HPDE6-E6E7 (cell line): ENCODE measurements around the gene KRTAP12-1.

Experiments used
- DNase-seq: peaks from one replicate; pipeline ENCODE4 v3.0.0; 2011; ENCODE audit warnings: missing footprints; ENCODE audit errors: extremely low spot score

KRTAP12-1 gene

DNA sequence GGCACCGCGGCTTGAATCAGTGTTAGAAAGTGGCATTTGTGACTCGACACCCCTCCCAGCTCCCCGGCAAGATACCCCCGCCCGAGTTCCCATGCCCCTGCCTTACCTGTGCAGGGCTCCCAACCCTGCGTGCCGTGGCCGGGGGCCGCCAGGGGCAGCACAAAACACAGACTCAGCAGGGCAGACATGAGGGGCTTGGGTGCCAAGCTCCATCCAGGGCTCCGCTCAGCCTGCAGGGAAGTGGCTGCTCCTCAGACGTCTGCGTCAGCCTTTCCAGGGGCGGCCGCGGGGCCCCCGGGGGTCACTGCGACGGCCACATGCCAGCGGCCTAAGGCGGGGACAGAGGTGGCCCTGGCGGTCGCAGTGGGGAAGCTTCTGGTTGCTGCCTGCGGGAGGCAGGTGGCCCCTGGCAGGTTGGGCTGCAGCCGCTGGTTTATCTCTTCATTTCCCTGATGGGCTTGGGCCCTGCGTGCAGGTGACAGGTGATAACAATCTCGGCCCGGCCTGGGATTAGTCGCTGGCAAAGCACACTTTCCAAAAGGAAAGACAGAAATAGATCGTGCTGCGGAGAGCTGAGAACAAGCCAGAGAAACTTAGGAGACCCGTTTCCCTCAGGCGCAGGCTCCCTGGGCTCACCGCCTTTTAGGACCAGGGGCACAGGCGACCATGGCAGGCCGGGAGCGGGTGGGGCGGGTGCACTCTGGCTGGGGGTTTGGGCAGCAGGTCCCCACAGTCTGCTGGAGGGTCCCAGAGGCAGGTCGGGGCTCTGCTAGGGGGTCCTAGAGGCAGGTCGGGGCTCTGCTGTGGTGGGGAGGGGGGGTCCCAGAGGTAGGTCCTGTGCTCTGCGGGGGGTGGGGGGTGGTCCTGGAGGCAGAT, 29.6 kb upstream of the KRTAP12-1 start, which contains the start of gene TSPEAR:
Gene TSPEAR, minus strand, starts transcription at position 246 of the 876 bp plus-strand sequence. Its CDS starts 58 bp downstream, at position 188.
- DNase-seq = no peak

- no peak for DNase-seq
These were observed 28.9 kb upstream of the KRTAP12-1 start for GRCh38 chr21:44710756-44711326.

- DNase-seq = no peak
These were observed 28.3 kb upstream of the KRTAP12-1 start for GRCh38 chr21:44710294-44710665.

DNA sequence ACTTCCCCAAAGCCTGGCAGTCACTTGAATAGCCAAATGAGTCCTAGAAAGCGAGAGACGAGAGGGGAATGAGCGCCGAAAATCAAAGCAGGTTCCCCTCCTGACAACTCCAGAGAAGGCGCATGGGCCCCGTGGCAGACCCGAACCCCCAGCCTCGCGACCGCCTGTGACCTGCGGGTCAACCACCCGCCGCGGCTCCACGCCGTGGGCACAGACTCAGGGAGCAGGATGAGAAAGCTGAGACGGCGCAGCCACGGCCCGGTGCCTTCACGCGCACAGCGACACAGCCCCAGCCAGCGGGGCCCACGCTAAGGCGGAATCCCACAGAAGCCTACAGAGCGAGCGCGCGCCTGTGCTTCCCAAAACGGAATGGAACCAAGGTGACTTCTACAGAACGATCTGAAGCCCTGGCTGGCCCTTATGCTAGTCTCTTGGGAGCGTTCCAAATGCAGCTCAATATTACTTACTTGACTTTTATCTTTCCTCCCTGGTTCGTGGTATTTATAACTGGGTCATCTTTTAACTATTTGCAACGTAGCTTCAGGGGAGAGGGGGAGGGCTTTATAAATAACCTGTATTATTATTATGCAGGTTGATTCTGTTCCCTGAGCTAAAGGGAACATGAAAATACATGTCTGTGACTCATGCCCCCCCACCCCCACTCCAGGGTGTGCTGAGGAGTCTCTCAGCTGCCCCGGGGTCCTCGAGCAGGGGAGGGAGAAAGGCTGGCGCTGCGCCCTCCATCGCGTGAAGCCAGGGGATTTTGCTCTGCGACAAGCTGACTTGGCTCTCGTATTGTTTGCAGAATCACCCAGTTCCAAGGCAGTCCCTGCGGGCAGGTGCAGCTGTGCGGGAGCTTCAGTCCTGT, 27.7 kb upstream of the KRTAP12-1 start:
- no peak for DNase-seq

- DNase-seq = no peak
These were observed 27.0 kb upstream of the KRTAP12-1 start for GRCh38 chr21:44708866-44709425.

DNA sequence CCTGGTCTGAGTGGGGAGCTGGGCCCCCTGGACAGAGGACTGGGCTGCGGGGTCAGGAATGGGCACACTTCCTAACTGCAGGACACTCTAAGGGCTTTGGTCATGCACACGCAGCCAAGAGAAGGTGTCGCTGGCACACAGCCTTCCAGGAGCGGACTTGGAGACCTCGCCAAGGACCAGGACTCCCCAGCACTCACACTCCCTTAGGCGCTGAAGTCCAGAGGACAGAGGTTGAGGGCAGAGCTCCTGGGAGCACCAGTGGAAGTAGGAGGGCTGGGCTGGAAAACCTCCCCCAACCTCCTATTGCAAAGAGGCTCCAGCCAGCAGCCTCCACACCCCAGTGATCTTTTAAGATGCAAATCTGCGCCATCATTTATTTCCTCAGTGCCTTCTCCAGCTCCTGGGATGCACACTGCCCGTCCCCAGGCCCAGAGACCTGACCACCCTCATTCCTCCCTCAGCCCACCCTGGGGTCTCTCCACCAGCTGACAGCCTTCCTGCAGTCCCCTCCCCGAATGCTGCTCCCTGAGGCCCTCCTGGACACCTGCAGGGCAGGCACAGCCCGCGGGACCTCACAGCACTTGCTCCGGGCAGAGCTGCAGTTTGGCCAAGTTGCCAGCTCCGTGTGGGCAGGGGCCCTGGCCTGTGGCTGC, 26.4 kb upstream of the KRTAP12-1 start:
- DNase-seq = no peak

GRCh38 chr21:44706706-44707581, 25.0 kb upstream of the KRTAP12-1 start:
- no peak for DNase-seq

DNA sequence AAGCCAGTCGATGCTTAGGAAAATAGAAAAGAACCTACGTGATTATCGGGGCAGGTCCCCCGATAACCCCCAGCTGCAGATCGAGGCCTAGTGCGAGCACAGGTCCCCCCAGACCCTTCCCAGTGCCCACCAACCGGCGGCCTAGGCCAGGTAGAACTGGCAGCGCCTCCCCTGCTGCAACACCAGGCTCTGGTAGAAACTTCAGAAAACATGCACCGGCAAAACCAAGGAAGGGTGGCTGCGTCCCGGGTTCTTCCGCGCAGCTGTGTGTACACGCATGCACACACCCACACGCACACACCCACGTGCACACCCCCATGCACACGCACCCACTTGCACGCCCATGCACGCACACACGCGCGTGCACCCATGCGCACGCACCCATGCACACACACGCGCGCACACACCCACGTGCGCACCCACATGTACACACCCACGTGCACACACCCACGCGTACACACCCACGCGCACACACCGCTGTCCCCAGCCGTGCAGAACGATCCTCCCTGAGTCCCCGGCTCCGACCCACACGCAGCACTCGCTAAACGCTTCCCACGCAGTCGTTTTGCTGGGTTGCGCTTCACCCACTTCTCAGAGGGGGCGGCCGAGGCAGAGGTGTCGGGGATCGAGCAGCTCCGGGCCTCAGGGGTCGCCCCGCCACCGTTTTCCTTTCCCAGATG, 24.2 kb upstream of the KRTAP12-1 start:
- no peak for DNase-seq

DNA sequence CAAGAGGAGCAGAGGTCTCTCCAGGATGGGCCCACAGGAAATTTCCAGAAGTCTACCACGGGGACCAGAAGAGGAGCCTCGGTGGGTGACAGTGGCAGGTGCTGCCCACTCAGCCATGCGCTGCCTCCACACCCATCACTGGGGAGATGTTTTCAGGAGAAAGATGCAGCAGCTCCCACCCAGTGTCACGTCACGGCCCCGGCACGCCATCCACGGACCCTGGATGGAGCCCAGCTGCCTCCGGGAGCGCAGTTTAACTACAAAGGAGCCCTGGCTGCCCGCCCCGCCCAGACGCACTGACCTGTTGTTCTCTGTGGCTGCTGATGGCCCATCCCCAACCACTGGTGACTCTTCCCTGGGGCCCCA, 22.7 kb upstream of the KRTAP12-1 start:
- DNase-seq = no peak

GRCh38 chr21:44703731-44704635, 22.0 kb upstream of the KRTAP12-1 start:
- DNase-seq = no peak

DNA sequence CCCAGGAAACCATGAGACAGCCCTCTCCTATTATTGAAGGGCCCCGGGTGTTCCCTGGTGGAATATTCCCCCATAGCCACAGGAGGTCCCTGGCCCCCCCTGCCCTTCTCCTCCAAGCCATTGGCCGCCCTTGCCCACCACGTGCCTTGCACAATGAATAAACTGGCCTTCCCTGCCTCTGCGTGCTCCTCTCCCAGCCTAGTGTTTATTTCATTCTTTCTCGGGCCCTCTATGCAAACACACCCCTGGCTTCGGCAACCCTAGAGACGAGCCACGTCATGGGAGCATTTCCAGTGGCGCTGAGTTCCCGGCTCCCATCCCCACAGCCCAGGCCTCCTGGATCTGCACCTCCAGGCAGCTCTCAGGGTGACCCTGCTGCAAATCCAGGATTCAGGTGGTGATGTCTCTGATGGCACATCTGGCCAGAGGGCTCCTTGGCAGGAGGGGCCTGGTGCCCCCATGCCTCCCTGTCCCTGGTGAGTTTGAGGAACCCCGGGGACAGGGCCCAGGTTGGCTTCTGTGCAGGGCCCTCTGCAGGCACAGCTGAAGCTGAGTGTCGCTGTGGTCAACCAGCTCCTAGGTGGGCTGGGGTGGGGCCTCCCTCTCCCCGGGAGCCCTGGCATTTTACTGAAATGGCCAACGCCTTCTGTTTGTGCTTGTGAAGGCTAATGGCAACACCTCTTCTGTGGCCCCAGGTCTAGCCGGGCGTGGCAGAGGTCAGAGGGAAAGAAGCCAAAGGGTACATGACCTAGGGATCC, 21.2 kb upstream of the KRTAP12-1 start:
- no peak for DNase-seq

- no peak for DNase-seq
These were observed 20.4 kb upstream of the KRTAP12-1 start for GRCh38 chr21:44702111-44702972.

DNA sequence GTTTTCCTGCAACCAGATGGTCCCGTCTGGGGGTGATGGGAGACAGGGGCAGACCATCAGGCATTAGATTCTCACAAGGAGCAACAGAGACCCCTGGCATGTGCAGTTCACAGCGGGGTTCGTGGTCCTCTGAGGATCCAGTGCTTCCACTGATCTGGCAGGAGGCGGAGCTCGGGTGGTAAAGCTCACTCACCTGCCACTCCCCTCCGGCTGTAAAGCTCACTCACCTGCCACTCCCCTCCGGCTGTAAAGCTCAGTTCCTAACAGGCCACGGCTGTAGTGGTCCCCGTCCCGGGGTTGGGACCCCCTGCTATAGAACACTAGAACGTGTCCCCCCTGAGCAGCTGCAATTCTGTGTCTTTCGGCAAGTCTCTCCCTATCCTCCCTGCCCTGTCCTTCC, 19.6 kb upstream of the KRTAP12-1 start:
- DNase-seq = no peak

GRCh38 chr21:44701023-44701400, 19.0 kb upstream of the KRTAP12-1 start:
- DNase-seq = no peak

DNA sequence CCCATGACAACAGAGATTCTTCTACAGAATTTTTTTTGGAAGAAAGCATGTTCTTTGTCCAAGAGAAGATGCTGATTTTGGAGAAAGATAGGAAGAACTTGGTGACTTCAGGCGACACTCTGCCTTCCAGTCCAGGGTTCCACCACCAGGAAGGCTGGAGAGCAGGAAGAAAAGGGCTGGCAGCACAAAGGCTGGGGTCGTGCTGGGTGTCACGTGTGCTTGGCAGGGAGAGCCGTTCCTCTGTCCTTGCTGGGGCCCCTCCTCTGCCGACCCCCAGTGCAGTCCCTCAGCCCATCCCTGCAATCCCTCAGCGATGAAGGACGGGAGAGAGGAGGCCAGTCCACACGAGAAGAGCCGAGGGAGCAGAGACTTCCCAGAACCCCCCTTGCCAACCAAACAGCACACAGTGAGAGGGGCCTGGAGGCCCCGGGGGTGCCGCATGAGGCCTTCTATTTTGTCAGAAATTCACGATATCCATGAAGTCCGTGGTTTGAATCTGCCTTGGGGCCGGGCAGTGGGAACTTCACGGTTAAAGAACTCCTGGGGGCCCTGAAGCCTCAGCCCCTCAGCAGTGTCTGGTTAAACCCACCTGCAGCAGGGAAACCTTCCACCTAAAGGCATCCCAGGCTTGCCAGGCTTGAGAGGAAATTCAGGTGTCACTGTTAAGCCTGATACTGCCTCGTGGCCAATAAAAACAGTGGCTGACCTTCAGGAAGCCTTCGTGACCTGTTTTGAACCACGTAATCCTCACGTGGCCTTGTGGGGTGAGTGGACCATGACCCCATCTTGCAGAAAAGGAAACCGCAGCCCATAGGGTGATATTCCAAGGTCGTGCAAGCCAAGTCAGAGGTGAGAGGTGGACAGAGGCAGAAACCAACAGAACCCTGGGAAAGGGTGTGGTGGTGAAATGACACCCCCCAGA, 18.4 kb upstream of the KRTAP12-1 start:
- no peak for DNase-seq

GRCh38 chr21:44699502-44700001, 17.6 kb upstream of the KRTAP12-1 start:
- no peak for DNase-seq
